Measurements from ENCODE around the gene BMP7. TPM values are rescaled to one million over a fixed set of nuclear protein-coding genes. Genes with fewer than 3 reads are reported as not detected.

The BMP7 gene
- total and polyA plus RNA-seq, 2 of the 8 experiments (the other 6 are each of a cell fraction or from before 2014, with no cell fraction given), result 9.2 to 14.7 TPM

- H2BK120ac ChIP-seq (replicated peaks; ENCODE audit: low read depth, low read length), result no peak overlapping the region
- ChIA-PET CTCF (ENCODE audit: partially characterized antibody) (interaction anchor here (0.7 to 5.3 kb wide), 24 partner anchors 8 to 153 kb away, joined by 3 to 33 read pairs (median 5); partner anchors contain the start of gene SPO11), POLR2A (ENCODE audit: partially characterized antibody) (interaction anchor here (1.1 kb wide), 1 partner anchor 12 kb away, joined by 3 read pairs; no protein-coding TSS in a partner anchor)
- H2BK15ac ChIP-seq (ENCODE audit: low read length), result 0 out of 2 replicates have a peak overlapping the region, but pooled peaks have one; percentile 24
- H2BK5ac ChIP-seq (ENCODE audit: low read depth, low read length), result no peak overlapping the region
- peak overlapping the region; percentile 86 for H2BK12ac ChIP-seq (ENCODE audit: low read depth, low read length)
- no peak overlapping the region for H3K4ac ChIP-seq (replicated peaks; ENCODE audit: insufficient read length, low read depth, low read length)
- DNase-seq (ENCODE audit: low read depth in 1 of 2, low spot score in 2 of 2) (no peak), FAIRE-seq (no peak)
- no peak overlapping the region for H2AFZ ChIP-seq (ENCODE audit: low read length)
- no peak for TF ChIP-seq FOSL1 (IDR thresholded peaks at IDR 0.05; ENCODE audit: insufficient read depth, low read depth, low read length)
- no peak for TF ChIP-seq ZNF274 (IDR thresholded peaks at IDR 0.05; ENCODE audit: borderline replicate concordance, extremely low read depth, low read length)
- no peak for TF ChIP-seq JUND (IDR thresholded peaks at IDR 0.05; ENCODE audit: low read length)
- TF ChIP-seq GABPA (IDR thresholded peaks at IDR 0.05; ENCODE audit: borderline replicate concordance, insufficient read depth, low read length), result no peak
- TF ChIP-seq CTBP2 (IDR thresholded peaks at IDR 0.05; ENCODE audit: borderline replicate concordance, insufficient read depth, insufficient read length, low read length), result no peak
- no peak for TF ChIP-seq SIX5 (IDR thresholded peaks at IDR 0.05; ENCODE audit: low read depth, low read length)
- TF ChIP-seq POU5F1 (IDR thresholded peaks at IDR 0.05; ENCODE audit: low read depth, low read length), result no peak
- no peak for TF ChIP-seq CEBPB (IDR thresholded peaks at IDR 0.05; ENCODE audit: low read depth, low read length)
- no peak for TF ChIP-seq SAP30 (IDR thresholded peaks at IDR 0.05; ENCODE audit: insufficient read depth, insufficient replicate concordance, low read length)
- TF ChIP-seq KDM4A (IDR thresholded peaks at IDR 0.05; ENCODE audit: low read depth, low read length, severe bottlenecking), result no peak
- no peak for TF ChIP-seq YY1 (IDR thresholded peaks at IDR 0.05; ENCODE audit: low read depth, low read length)
- TF ChIP-seq JUN (IDR thresholded peaks at IDR 0.05; ENCODE audit: low read depth, low read length), result no peak
- no peak for TF ChIP-seq SRF (IDR thresholded peaks at IDR 0.05; ENCODE audit: low read depth, low read length)
- no peak for TF ChIP-seq SP4 (IDR thresholded peaks at IDR 0.05; ENCODE audit: low read length)
- no peak for TF ChIP-seq TCF12 (IDR thresholded peaks at IDR 0.05; ENCODE audit: low read depth, low read length)
- no peak overlapping the region for H3K18ac ChIP-seq (ENCODE audit: extremely low read depth, low read length)
- 0 out of 2 replicates have a peak overlapping the region, but pooled peaks have one; percentile 17 for H4K8ac ChIP-seq (ENCODE audit: extremely low read depth, insufficient read depth, low read length)
- H4K20me1 ChIP-seq (replicated peaks in 1 of 2; ENCODE audit: control insufficient read depth in 1 of 2, insufficient read depth in 2 of 2, low read length in 2 of 2), result no peaks in the 10 kb centered on the region
- peaks cover 0 to 8% (median 2%) of the 10 kb centered on the region in 4 experiments; a peak in 3 of 7 replicates for H3K4me1 ChIP-seq (replicated peaks in 1 of 4; ENCODE audit: control insufficient read depth in 3 of 4, insufficient read depth in 4 of 4, low read length in 3 of 4)
- H2AK5ac ChIP-seq (ENCODE audit: low read depth, low read length), result peak overlapping the region; percentile 25; the same call in 1 of the 2 replicates
- no peak overlapping the region for H3K9ac ChIP-seq (replicated peaks in 1 of 4; ENCODE audit: extremely low read depth in 1 of 4, low read depth in 3 of 4, low read length in 3 of 4)
- no peak overlapping the region for H3K27ac ChIP-seq (ENCODE audit: low read depth, low read length)
- no peaks in the 10 kb centered on the region for H3K79me2 ChIP-seq (ENCODE audit: control insufficient read depth in 1 of 2, insufficient read depth in 2 of 2, low read length in 2 of 2)
- no peak overlapping the region for H3K4me2 ChIP-seq (ENCODE audit: insufficient read depth in 1 of 2, low read depth in 2 of 2, low read length in 2 of 2)
- H3K56ac ChIP-seq (replicated peaks; ENCODE audit: insufficient read length, low read depth, low read length), result no peak overlapping the region
- no peak overlapping the region for H4K91ac ChIP-seq (replicated peaks; ENCODE audit: insufficient read length, low read length)
- H3K4me3 ChIP-seq (ENCODE audit: extremely low read depth in 1 of 4, insufficient read depth in 2 of 4, low read depth in 3 of 4, low read length in 4 of 4), result no peak overlapping the region
- H2BK20ac ChIP-seq (ENCODE audit: low read length), result no peak overlapping the region
- H4K5ac ChIP-seq (ENCODE audit: insufficient read length, low read depth, low read length), result no peak overlapping the region
- peaks cover 6% of the 10 kb centered on the region; the same call in 1 of the 2 replicates for H3K79me1 ChIP-seq (ENCODE audit: low read depth, low read length)
- peaks cover 5 to 7% of the 10 kb centered on the region in 2 experiments; a peak in 1 of 4 replicates for H3K9me3 ChIP-seq (ENCODE audit: insufficient read depth in 2 of 2, low read depth in 1 of 2, low read length in 1 of 2)
- H3K23me2 ChIP-seq (ENCODE audit: low read depth, low read length), result no peaks in the 10 kb centered on the region
- H3K27me3 ChIP-seq (replicated peaks in 1 of 4; ENCODE audit: control insufficient read depth in 3 of 4, extremely low read depth in 1 of 4, insufficient read depth in 3 of 4, low read length in 3 of 4), result no peaks in the 10 kb centered on the region
- H3K14ac ChIP-seq (ENCODE audit: insufficient read length), result no peak overlapping the region
- no peaks in the 10 kb centered on the region for H3K36me3 ChIP-seq (ENCODE audit: control insufficient read depth in 2 of 4, insufficient read depth in 4 of 4, low read length in 3 of 4)
- H3K23ac ChIP-seq (ENCODE audit: insufficient read length), result no peak overlapping the region
- whole genome bisulfite sequencing, 2 experiments (ENCODE audit: extremely low coverage in 1 of 2, insufficient coverage in 1 of 2, insufficient read length in 1 of 2, insufficient replicate concordance in 2 of 2, low coverage in 1 of 2, low lambda C conversion rate in 2 of 2, missing lambda C conversion rate in 1 of 2), result 94% methylated on average over 7 of the region's 7 CpGs; no CpG with 5 or more reads in 1 of the 2 experiments
These were observed 22.2 kb downstream of the BMP7 start for GRCh38 chr20:57244221-57244585.

All from H1 (cell line).